MM.1S (cell line): Measurements from ENCODE around the gene CPEB2.

Experiments
- DNase-seq: peaks from one replicate; pipeline ENCODE4 v3.0.0-alpha.2; 2015
- H2AFZ ChIP-seq: fragments of 300-600 bp; sonication (generic); 2 replicates; pipeline ENCODE4 v1.6.0; 2016; ENCODE audit warnings: antibody characterized with exemption, low read length
- H3F3A ChIP-seq: fragments of 300-600 bp; sonication (generic); 2 replicates; pipeline ENCODE4 v1.6.1; 2016; ENCODE audit warnings: mild to moderate bottlenecking, antibody characterized with exemption, low read length, moderate library complexity, mixed read lengths; ENCODE audit not compliant: insufficient read depth
- H3K27ac ChIP-seq: fragments of 300-600 bp; sonication (generic); 2 replicates; pipeline ENCODE4 v1.5.1; 2016; ENCODE audit warnings: mild to moderate bottlenecking, low read length
- H3K27me3 ChIP-seq: fragments of 300-600 bp; sonication (generic); replicated peaks from 2 replicates; pipeline ENCODE4 v1.6.0; 2016; ENCODE audit warnings: low read length; ENCODE audit not compliant: insufficient read depth
- H3K36me3 ChIP-seq: fragments of 300-600 bp; sonication (generic); replicated peaks from 2 replicates; pipeline ENCODE4 v1.6.1; 2016; ENCODE audit warnings: mild to moderate bottlenecking, low read length, mixed read lengths; ENCODE audit not compliant: insufficient read depth
- H3K4me1 ChIP-seq: fragments of 300-600 bp; sonication (generic); 2 replicates; pipeline ENCODE4 v1.6.1; 2016; ENCODE audit warnings: low read length, mixed read lengths
- H3K4me2 ChIP-seq: fragments of 300-600 bp; sonication (generic); 2 replicates; pipeline ENCODE4 v1.6.0; 2016; ENCODE audit warnings: low read depth, low read length
- H3K4me3 ChIP-seq: fragments of 300-600 bp; sonication (generic); 2 replicates; pipeline ENCODE4 v1.5.1; 2016; ENCODE audit warnings: low read length, mixed read lengths
- H3K79me2 ChIP-seq: fragments of 300-600 bp; sonication (generic); 2 replicates; pipeline ENCODE4 v1.6.1; 2016; ENCODE audit warnings: mixed run types, low read length, mixed read lengths
- H3K9ac ChIP-seq: fragments of 300-600 bp; sonication (generic); 2 replicates; pipeline ENCODE4 v1.6.1; 2016; ENCODE audit warnings: low read length, mixed read lengths
- H3K9me2 ChIP-seq: fragments of 300-600 bp; sonication (generic); replicated peaks from 2 replicates; pipeline ENCODE4 v1.6.1; 2016; ENCODE audit warnings: mild to moderate bottlenecking, low read length, mixed read lengths; ENCODE audit not compliant: insufficient read depth
- H3K9me3 ChIP-seq: fragments of 300-600 bp; sonication (generic); replicated peaks from 2 replicates; pipeline ENCODE4 v1.6.1; 2016; ENCODE audit warnings: mild to moderate bottlenecking, low read length, mixed read lengths; ENCODE audit not compliant: insufficient read depth
- H4K20me1 ChIP-seq: fragments of 300-600 bp; sonication (generic); 2 replicates; pipeline ENCODE4 v1.6.1; 2016; ENCODE audit warnings: mild to moderate bottlenecking, low read length, moderate library complexity, mixed read lengths; ENCODE audit not compliant: insufficient read depth
- CTCF ChIP-seq: fragments of 300-600 bp; sonication (generic); IDR thresholded peaks from 2 replicates; pipeline ENCODE4 v1.5.1; 2016; ENCODE audit warnings: antibody characterized with exemption, low read length, mixed read lengths
- EZH2 ChIP-seq: fragments of 300-600 bp; sonication (generic); optimal IDR thresholded peaks from 2 replicates; pipeline ENCODE3; 2017; ENCODE audit warnings: low read depth, mild to moderate bottlenecking, antibody characterized with exemption, low read length, mixed read lengths
- EZH2phosphoT487 ChIP-seq: fragments of 300-600 bp; sonication (generic); IDR thresholded peaks from 2 replicates; pipeline ENCODE4 v1.6.1; 2018; ENCODE audit warnings: antibody characterized with exemption, low read length

Gene CPEB2

GRCh38 chr4:15088394-15089035 is 86.2 kb downstream of the CPEB2 start:
- no peaks in the 10 kb centered on the region for H3K4me1 ChIP-seq
- no peaks in the 10 kb centered on the region for H3K27me3 ChIP-seq
- no peaks in the 10 kb centered on the region for H3F3A ChIP-seq
- H3K36me3 ChIP-seq = no peaks in the 10 kb centered on the region
- no peak for TF ChIP-seq CTCF
- no peak for TF ChIP-seq EZH2phosphoT487
- no peak for TF ChIP-seq EZH2
- no peak for DNase-seq
- H4K20me1 ChIP-seq = no peaks in the 10 kb centered on the region
- H3K79me2 ChIP-seq = no peaks in the 10 kb centered on the region
- H3K27ac ChIP-seq = no peak overlapping the region
- no peak overlapping the region for H3K9ac ChIP-seq
- no peaks in the 10 kb centered on the region for H3K9me2 ChIP-seq
- no peak overlapping the region for H3K4me2 ChIP-seq
- no peak overlapping the region for H3K4me3 ChIP-seq
- no peak overlapping the region for H2AFZ ChIP-seq
- H3K9me3 ChIP-seq = no peaks in the 10 kb centered on the region

GRCh38 chr4:15089979-15090378 is 87.7 kb downstream of the CPEB2 start:
- Histone ChIP-seq H3K4me2 (no peak overlapping the region), H3K27ac (no peak overlapping the region), H2AFZ (no peak overlapping the region), H3K79me2 (no peaks in the 10 kb centered on the region), H3F3A (no peaks in the 10 kb centered on the region), H4K20me1 (no peaks in the 10 kb centered on the region), H3K9me2 (no peaks in the 10 kb centered on the region), H3K9me3 (no peaks in the 10 kb centered on the region), H3K4me1 (no peaks in the 10 kb centered on the region), H3K27me3 (no peaks in the 10 kb centered on the region), H3K36me3 (no peaks in the 10 kb centered on the region), H3K4me3 (no peak overlapping the region), H3K9ac (no peak overlapping the region)
- TF ChIP-seq EZH2phosphoT487 (no peak), EZH2 (no peak), CTCF (no peak)
- DNase-seq = no peak

- no peaks in the 10 kb centered on the region for H3K27me3 ChIP-seq
Measured at GRCh38 chr4:15100380-15100779, 98.1 kb downstream of the CPEB2 start.

More at GRCh38 chr4:15100380-15100779, 98.1 kb downstream of the CPEB2 start:
- no peak for TF ChIP-seq EZH2phosphoT487
- TF ChIP-seq CTCF = no peak
- no peak for TF ChIP-seq EZH2
- no peak overlapping the region for H3K27ac ChIP-seq
- H3F3A ChIP-seq = no peaks in the 10 kb centered on the region
- no peak overlapping the region for H3K4me3 ChIP-seq
- no peak for DNase-seq
- H3K79me2 ChIP-seq = no peaks in the 10 kb centered on the region
- no peaks in the 10 kb centered on the region for H4K20me1 ChIP-seq
- H3K9me2 ChIP-seq = no peaks in the 10 kb centered on the region
- H3K36me3 ChIP-seq = no peaks in the 10 kb centered on the region
- H3K4me1 ChIP-seq = no peaks in the 10 kb centered on the region
- no peaks in the 10 kb centered on the region for H3K9me3 ChIP-seq
- no peak overlapping the region for H2AFZ ChIP-seq
- H3K4me2 ChIP-seq = no peak overlapping the region
- no peak overlapping the region for H3K9ac ChIP-seq
